HCT116 (cell line): ENCODE measurements around the gene STK11. TPM values are rescaled to one million over a fixed set of nuclear protein-coding genes. Genes with fewer than 3 reads are reported as not detected.

Experiments used
- ATAC-seq: fragments of 200-7000 bp; cut with Tn5 transposase; 2 replicates; pipeline ENCODE4 v1.9.1; 2020; ENCODE audit warnings: mild to moderate bottlenecking, moderate library complexity
- BruUV-seq: library from RNA; stranded (reverse); fragments of 400-500 nt; replicated peaks from 2 replicates; lab custom pipeline; 2021; lab: Mats Ljungman, UMichigan
- CTCF ChIA-PET: fragments of 300-600 bp; sonication (Branson Sonifier 250); formaldehyde crosslinking; loops from one replicate; lab custom pipeline; 2021; ENCODE audit warnings: antibody characterized with exemption; lab: Charles Lee
- POLR2A ChIA-PET: fragments of 300-600, 350-600 bp; sonication (Branson Sonifier 250); formaldehyde crosslinking; loops from one replicate; lab custom pipeline; 2021; ENCODE audit warnings: antibody characterized with exemption; lab: Charles Lee
- RAD21 ChIA-PET, 2 experiments: fragments of 300-600 bp; sonication (Branson Sonifier 250); formaldehyde crosslinking; loops; one replicate each; lab custom pipeline; 2023; ENCODE audit warnings: low total read pairs in 2 of 2; ENCODE audit not compliant: uncharacterized antibody in 2 of 2, unreplicated experiment in 2 of 2, low non-redundant PET in 1 of 2; lab: Charles Lee
- DNase-seq: peaks from one replicate; pipeline ENCODE4 v3.0.0-alpha.2; 2010; ENCODE audit warnings: low read depth, low spot score
- H2AFZ ChIP-seq: fragments of 200-600 bp; shearing (Covaris generic), sonication (generic); 2 replicates; pipeline ENCODE4 v1.6.1; 2017; ENCODE audit warnings: low read depth, mixed run types, mixed read lengths, antibody characterized with exemption, low read length; ENCODE audit not compliant: poor library complexity, severe bottlenecking
- H3K27ac ChIP-seq: 2 replicates; pipeline ENCODE4 v1.5.1; 2012; ENCODE audit warnings: low read depth, low read length
- H3K27me3 ChIP-seq: fragments of 200-600 bp; sonication (generic); 2 replicates; pipeline ENCODE4 v1.6.1; 2016; ENCODE audit warnings: mixed run types, low read length, mixed read lengths; ENCODE audit not compliant: insufficient read depth
- H3K36me3 ChIP-seq, 2 experiments: fragments of 200-500 bp in 1 of 2; fragments of 200-600 bp in 1 of 2; sonication (Bioruptor generic) in 1 of 2; sonication (generic) in 1 of 2; 2 replicates each; pipeline versions ENCODE4 v1.5.1 to v1.6.1; 2014 to 2016; ENCODE audit warnings: low read length in 2 of 2, inconsistent platforms in 1 of 2, mixed read lengths in 1 of 2, mixed run types in 1 of 2; ENCODE audit not compliant: insufficient read depth in 2 of 2, control insufficient read depth in 1 of 2
- H3K4me1 ChIP-seq, 2 experiments: fragments of 200-600 bp in 1 of 2; sonication (generic) in 1 of 2; 2 replicates each; pipeline versions ENCODE4 v1.5.1 to v1.6.1; 2012 to 2017; ENCODE audit warnings: low read length in 2 of 2, inconsistent platforms in 1 of 2, mild to moderate bottlenecking in 1 of 2, mixed read lengths in 1 of 2, mixed run types in 1 of 2, moderate library complexity in 1 of 2; ENCODE audit not compliant: insufficient read depth in 2 of 2, control insufficient read depth in 1 of 2
- H3K4me2 ChIP-seq: fragments of 200-600 bp; sonication (generic); 2 replicates; pipeline ENCODE4 v1.6.1; 2017; ENCODE audit warnings: mixed run types, low read length, mixed read lengths
- H3K4me3 ChIP-seq, 2 experiments: fragments of 200-600 bp in 1 of 2; sonication (generic) in 1 of 2; replicated peaks in 1 of 2; 2 replicates each; pipeline ENCODE4 v1.5.1; 2011 to 2016; ENCODE audit warnings: low read length in 2 of 2, control low read depth in 1 of 2, low read depth in 1 of 2, mild to moderate bottlenecking in 1 of 2, mixed read lengths in 1 of 2, mixed run types in 1 of 2
- H3K79me2 ChIP-seq: fragments of 200-600 bp; sonication (generic); 2 replicates; pipeline ENCODE4 v1.6.1; 2017; ENCODE audit warnings: mild to moderate bottlenecking, mixed run types, low read length, moderate library complexity, mixed read lengths; ENCODE audit not compliant: insufficient read depth
- H3K9ac ChIP-seq: fragments of 200-600 bp; sonication (generic); 2 replicates; pipeline ENCODE4 v1.6.1; 2016; ENCODE audit warnings: low read length, mixed read lengths
- H3K9me2 ChIP-seq: fragments of 200-600 bp; sonication (generic), shearing (Covaris generic); 2 replicates; pipeline ENCODE4 v1.6.1; 2017; ENCODE audit warnings: mixed run types, mild to moderate bottlenecking, moderate library complexity; ENCODE audit not compliant: insufficient read depth
- H3K9me3 ChIP-seq, 2 experiments: fragments of 200-500 bp in 1 of 2; fragments of 200-600 bp in 1 of 2; sonication (Bioruptor generic) in 1 of 2; sonication (generic) in 1 of 2; 2 replicates each; pipeline ENCODE4 v1.6.1; 2014 to 2017; ENCODE audit warnings: low read length in 2 of 2, mixed read lengths in 2 of 2, inconsistent platforms in 1 of 2, low read depth in 1 of 2, mild to moderate bottlenecking in 1 of 2, mixed run types in 1 of 2, moderate library complexity in 1 of 2; ENCODE audit not compliant: control insufficient read depth in 1 of 2, insufficient read depth in 1 of 2
- H4K20me1 ChIP-seq: fragments of 200-600 bp; sonication (generic), shearing (Covaris generic); 2 replicates; pipeline ENCODE4 v1.6.1; 2017; ENCODE audit warnings: mixed run types, mild to moderate bottlenecking, moderate library complexity; ENCODE audit not compliant: insufficient read depth
- CBX3 ChIP-seq: IDR thresholded peaks from 2 replicates; pipeline ENCODE4 v1.6.1; 2012; ENCODE audit warnings: low read depth
- CEBPB ChIP-seq: IDR thresholded peaks from 2 replicates; pipeline ENCODE4 v1.6.1; 2012; ENCODE audit warnings: low read depth
- EGR1 ChIP-seq: IDR thresholded peaks from 2 replicates; pipeline ENCODE4 v1.6.1; 2012; ENCODE audit warnings: low read depth
- ELF1 ChIP-seq: IDR thresholded peaks from 2 replicates; pipeline ENCODE4 v1.6.1; 2012; ENCODE audit warnings: low read depth, borderline replicate concordance
- EZH2 ChIP-seq: fragments of 200-600 bp; sonication (generic); IDR thresholded peaks from 2 replicates; pipeline ENCODE4 v1.6.1; 2017; ENCODE audit warnings: antibody characterized with exemption, mixed run types
- EZH2phosphoT487 ChIP-seq: fragments of 200-600 bp; IDR thresholded peaks from 2 replicates; pipeline ENCODE4 v1.6.1; 2018; ENCODE audit warnings: antibody characterized with exemption, borderline replicate concordance
- JUND ChIP-seq: IDR thresholded peaks from 2 replicates; pipeline ENCODE4 v1.6.1; 2012
- POLR2A ChIP-seq: IDR thresholded peaks from 2 replicates; pipeline ENCODE4 v1.7.0; 2011; ENCODE audit warnings: borderline replicate concordance; ENCODE audit not compliant: insufficient read depth, insufficient read length; ENCODE audit errors: extremely low read depth
- RAD21 ChIP-seq: IDR thresholded peaks from 2 replicates; pipeline ENCODE4 v1.6.1; 2012; ENCODE audit warnings: low read depth, mild to moderate bottlenecking
- SIN3A ChIP-seq: IDR thresholded peaks from 2 replicates; pipeline ENCODE4 v1.6.1; 2012; ENCODE audit warnings: low read depth
- SP1 ChIP-seq: IDR thresholded peaks from 2 replicates; pipeline ENCODE4 v1.6.1; 2012; ENCODE audit warnings: low read depth
- SRF ChIP-seq: IDR thresholded peaks from 2 replicates; pipeline ENCODE4 v1.6.1; 2012; ENCODE audit warnings: low read depth
- TCF7L2 ChIP-seq: IDR thresholded peaks from 2 replicates; pipeline ENCODE4 v1.7.0; 2011; ENCODE audit warnings: borderline replicate concordance, inconsistent platforms; ENCODE audit not compliant: insufficient read depth, insufficient read length; ENCODE audit errors: extremely low read depth
- YY1 ChIP-seq: IDR thresholded peaks from 2 replicates; pipeline ENCODE4 v1.6.1; 2011; ENCODE audit warnings: low read length, low read depth, moderate library complexity, mild to moderate bottlenecking; ENCODE audit not compliant: insufficient replicate concordance; ENCODE audit errors: extremely low read depth
- ZFX ChIP-seq: fragments of 450-650 bp; IDR thresholded peaks from 2 replicates; pipeline ENCODE4 v1.6.1; 2017
- ZNF274 ChIP-seq: fragments of 200-500 bp; sonication (Bioruptor generic); IDR thresholded peaks from 2 replicates; pipeline ENCODE4 v1.6.1; 2014; ENCODE audit warnings: mild to moderate bottlenecking, low read depth, low read length, inconsistent platforms
- intact Hi-C: fragments of 100-400 bp; cut with micrococcal nuclease; formaldehyde crosslinking; loops from 2 replicates; pipeline ENCODE4 v1.10.0; 2022
- total RNA-seq: library from RNA; stranded (reverse); gene quantifications from one replicate; pipeline ENCODE4 v1.2.1, GENCODE V29; 2021; ENCODE audit not compliant: unreplicated experiment
- TF ChIP-seq, protein P1 (sequence below): IDR thresholded peaks from 2 replicates; pipeline ENCODE4 v1.6.1; 2011; ENCODE audit warnings: mild to moderate bottlenecking, low read length, moderate library complexity; ENCODE audit not compliant: insufficient replicate concordance; ENCODE audit errors: extremely low read depth
- TF ChIP-seq, protein P2 (sequence below), 3 experiments: fragments of 200-600 bp in 1 of 3; sonication (generic) in 1 of 3; IDR thresholded peaks in 2 of 3; conservative IDR thresholded peaks in 1 of 3; 2 replicates each; pipeline ENCODE4 v1.5.1; 2012 to 2017; ENCODE audit warnings: low read depth in 2 of 3, low read length in 2 of 3, antibody characterized with exemption in 1 of 3, borderline replicate concordance in 1 of 3, control low read depth in 1 of 3, mild to moderate bottlenecking in 1 of 3, mixed read lengths in 1 of 3, mixed run types in 1 of 3, moderate library complexity in 1 of 3; ENCODE audit not compliant: insufficient read depth in 1 of 3
- TF ChIP-seq, protein P3 (sequence below): IDR thresholded peaks from 2 replicates; pipeline ENCODE4 v1.6.1; 2012
- TF ChIP-seq, protein P4 (sequence below): IDR thresholded peaks from 2 replicates; pipeline ENCODE4 v1.6.1; 2012; ENCODE audit warnings: low read depth

Gene STK11
- total RNA-seq, 1 experiment from 2014 or later = 86.9 TPM

DNA sequence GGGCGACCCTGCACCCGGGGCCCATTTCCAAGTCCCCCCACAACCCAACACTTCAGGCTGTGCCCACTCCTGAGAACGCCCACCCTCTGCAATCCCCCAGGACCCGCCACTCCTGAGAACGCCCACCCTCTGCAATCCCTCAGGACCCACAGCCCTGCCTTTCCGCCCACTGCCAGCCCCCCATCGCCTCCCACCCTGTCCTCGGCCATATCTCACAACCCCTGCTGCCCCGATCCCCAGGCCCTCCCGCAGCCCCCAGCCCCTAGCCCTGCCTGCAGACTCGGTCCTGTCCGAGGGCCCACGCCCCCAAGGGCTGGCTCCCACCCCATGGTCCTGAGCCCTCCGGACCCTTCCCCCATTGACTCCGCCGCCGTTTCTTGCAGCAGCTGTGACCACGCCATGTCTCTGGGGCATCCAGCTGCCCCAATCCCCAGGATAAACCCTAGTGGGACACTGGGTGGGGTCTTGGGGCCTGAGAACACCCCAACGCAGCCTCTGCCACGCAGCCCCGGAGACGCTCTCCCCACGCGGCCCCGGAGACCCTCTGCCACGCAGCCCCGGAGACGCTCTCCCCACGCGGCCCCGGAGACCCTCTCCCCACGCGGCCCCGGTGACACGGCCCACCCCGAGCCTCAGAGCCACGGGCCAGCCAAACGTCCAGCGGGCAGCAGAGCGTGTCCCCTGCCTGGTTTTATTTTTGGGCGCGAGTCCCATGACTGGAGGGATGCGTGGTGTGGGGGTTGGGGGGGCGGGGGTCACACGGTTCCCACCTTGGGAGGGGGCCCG lies 48.6 kb upstream of the STK11 start:
- DNase-seq (no peak), ATAC-seq (no peak)
- TF ChIP-seq, protein P1, sequence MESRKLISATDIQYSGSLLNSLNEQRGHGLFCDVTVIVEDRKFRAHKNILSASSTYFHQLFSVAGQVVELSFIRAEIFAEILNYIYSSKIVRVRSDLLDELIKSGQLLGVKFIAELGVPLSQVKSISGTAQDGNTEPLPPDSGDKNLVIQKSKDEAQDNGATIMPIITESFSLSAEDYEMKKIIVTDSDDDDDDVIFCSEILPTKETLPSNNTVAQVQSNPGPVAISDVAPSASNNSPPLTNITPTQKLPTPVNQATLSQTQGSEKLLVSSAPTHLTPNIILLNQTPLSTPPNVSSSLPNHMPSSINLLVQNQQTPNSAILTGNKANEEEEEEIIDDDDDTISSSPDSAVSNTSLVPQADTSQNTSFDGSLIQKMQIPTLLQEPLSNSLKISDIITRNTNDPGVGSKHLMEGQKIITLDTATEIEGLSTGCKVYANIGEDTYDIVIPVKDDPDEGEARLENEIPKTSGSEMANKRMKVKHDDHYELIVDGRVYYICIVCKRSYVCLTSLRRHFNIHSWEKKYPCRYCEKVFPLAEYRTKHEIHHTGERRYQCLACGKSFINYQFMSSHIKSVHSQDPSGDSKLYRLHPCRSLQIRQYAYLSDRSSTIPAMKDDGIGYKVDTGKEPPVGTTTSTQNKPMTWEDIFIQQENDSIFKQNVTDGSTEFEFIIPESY = no peak
- TF ChIP-seq ZNF274 (no peak), EZH2 (no peak), SIN3A (no peak), SRF (no peak), POLR2A (no peak), YY1 (no peak), RAD21 (no peak), CBX3 (no peak), TCF7L2 (no peak), ELF1 (no peak), JUND (no peak), EGR1 (no peak), SP1 (no peak), EZH2phosphoT487 (no peak), CEBPB (no peak), ZFX (no peak)
- TF ChIP-seq, protein P2, sequence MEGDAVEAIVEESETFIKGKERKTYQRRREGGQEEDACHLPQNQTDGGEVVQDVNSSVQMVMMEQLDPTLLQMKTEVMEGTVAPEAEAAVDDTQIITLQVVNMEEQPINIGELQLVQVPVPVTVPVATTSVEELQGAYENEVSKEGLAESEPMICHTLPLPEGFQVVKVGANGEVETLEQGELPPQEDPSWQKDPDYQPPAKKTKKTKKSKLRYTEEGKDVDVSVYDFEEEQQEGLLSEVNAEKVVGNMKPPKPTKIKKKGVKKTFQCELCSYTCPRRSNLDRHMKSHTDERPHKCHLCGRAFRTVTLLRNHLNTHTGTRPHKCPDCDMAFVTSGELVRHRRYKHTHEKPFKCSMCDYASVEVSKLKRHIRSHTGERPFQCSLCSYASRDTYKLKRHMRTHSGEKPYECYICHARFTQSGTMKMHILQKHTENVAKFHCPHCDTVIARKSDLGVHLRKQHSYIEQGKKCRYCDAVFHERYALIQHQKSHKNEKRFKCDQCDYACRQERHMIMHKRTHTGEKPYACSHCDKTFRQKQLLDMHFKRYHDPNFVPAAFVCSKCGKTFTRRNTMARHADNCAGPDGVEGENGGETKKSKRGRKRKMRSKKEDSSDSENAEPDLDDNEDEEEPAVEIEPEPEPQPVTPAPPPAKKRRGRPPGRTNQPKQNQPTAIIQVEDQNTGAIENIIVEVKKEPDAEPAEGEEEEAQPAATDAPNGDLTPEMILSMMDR (IDR thresholded peaks at IDR 0.05 in 2 of 3, conservative IDR thresholded peaks at IDR 0.05 in 1 of 3; ENCODE audit: borderline replicate concordance in 1 of 3, insufficient read depth in 1 of 3, low read depth in 2 of 3, low read length in 2 of 3) = no peak
- TF ChIP-seq, protein P3, sequence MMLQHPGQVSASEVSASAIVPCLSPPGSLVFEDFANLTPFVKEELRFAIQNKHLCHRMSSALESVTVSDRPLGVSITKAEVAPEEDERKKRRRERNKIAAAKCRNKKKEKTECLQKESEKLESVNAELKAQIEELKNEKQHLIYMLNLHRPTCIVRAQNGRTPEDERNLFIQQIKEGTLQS = no peak
- TF ChIP-seq, protein P4, sequence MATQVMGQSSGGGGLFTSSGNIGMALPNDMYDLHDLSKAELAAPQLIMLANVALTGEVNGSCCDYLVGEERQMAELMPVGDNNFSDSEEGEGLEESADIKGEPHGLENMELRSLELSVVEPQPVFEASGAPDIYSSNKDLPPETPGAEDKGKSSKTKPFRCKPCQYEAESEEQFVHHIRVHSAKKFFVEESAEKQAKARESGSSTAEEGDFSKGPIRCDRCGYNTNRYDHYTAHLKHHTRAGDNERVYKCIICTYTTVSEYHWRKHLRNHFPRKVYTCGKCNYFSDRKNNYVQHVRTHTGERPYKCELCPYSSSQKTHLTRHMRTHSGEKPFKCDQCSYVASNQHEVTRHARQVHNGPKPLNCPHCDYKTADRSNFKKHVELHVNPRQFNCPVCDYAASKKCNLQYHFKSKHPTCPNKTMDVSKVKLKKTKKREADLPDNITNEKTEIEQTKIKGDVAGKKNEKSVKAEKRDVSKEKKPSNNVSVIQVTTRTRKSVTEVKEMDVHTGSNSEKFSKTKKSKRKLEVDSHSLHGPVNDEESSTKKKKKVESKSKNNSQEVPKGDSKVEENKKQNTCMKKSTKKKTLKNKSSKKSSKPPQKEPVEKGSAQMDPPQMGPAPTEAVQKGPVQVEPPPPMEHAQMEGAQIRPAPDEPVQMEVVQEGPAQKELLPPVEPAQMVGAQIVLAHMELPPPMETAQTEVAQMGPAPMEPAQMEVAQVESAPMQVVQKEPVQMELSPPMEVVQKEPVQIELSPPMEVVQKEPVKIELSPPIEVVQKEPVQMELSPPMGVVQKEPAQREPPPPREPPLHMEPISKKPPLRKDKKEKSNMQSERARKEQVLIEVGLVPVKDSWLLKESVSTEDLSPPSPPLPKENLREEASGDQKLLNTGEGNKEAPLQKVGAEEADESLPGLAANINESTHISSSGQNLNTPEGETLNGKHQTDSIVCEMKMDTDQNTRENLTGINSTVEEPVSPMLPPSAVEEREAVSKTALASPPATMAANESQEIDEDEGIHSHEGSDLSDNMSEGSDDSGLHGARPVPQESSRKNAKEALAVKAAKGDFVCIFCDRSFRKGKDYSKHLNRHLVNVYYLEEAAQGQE = no peak
- BruUV-seq = no TSS peak
- Histone ChIP-seq H3K9me3 (no peaks in the 10 kb centered on the region), H3K9me2 (no peaks in the 10 kb centered on the region), H3K4me3 (no peak overlapping the region), H3K79me2 (peaks cover 61% of the 10 kb centered on the region), H3K27me3 (no peaks in the 10 kb centered on the region), H3K36me3 (peaks cover 0 to 8% of the 10 kb centered on the region in 2 experiments; a peak in 2 of 4 replicates), H3K4me1 (peaks cover 3 to 12% of the 10 kb centered on the region in 2 experiments; a peak in 3 of 4 replicates), H3K4me2 (no peak overlapping the region), H2AFZ (no peak overlapping the region), H4K20me1 (no peaks in the 10 kb centered on the region), H3K9ac (no peak overlapping the region), H3K27ac (no peak overlapping the region)
- intact Hi-C loops = no loop called here
- RAD21 ChIA-PET = no interaction called here
- POLR2A ChIA-PET = no interaction called here
- CTCF ChIA-PET = no interaction called here
